SU-DHL-6 (cell line): ENCODE measurements around the gene MPC2.

Experiments used
- H2AFZ ChIP-seq: fragments of 200-600 bp; sonication (generic); 2 replicates; pipeline ENCODE4 v1.6.1; 2014; ENCODE audit warnings: low read depth, mild to moderate bottlenecking, moderate library complexity, mixed read lengths, antibody characterized with exemption, low read length; ENCODE audit not compliant: severe bottlenecking
- H3F3A ChIP-seq: fragments of 200-600 bp; shearing (Covaris generic); 2 replicates; pipeline ENCODE4 v1.6.0; 2016; ENCODE audit warnings: antibody characterized with exemption, mild to moderate bottlenecking; ENCODE audit not compliant: insufficient read depth
- H3K27ac ChIP-seq: fragments of 200-600 bp; sonication (generic); 2 replicates; pipeline ENCODE4 v1.5.1; 2016; ENCODE audit warnings: low read depth, mild to moderate bottlenecking, low read length, moderate library complexity, mixed read lengths
- H3K27me3 ChIP-seq: fragments of 200-600 bp; sonication (generic), shearing (Covaris generic); 2 replicates; pipeline ENCODE4 v1.6.0; 2014; ENCODE audit warnings: mild to moderate bottlenecking, low read length
- H3K36me3 ChIP-seq: fragments of 200-600 bp; sonication (generic); 2 replicates; pipeline ENCODE4 v1.6.1; 2014; ENCODE audit warnings: mild to moderate bottlenecking, low read length, mixed read lengths
- H3K4me2 ChIP-seq: fragments of 300-600, 200-600 bp; shearing (Covaris generic), sonication (generic); 2 replicates; pipeline ENCODE4 v1.6.0; 2014; ENCODE audit warnings: low read length, low read depth, mild to moderate bottlenecking; ENCODE audit not compliant: poor library complexity, severe bottlenecking
- H3K4me3 ChIP-seq: fragments of 200-600 bp; sonication (generic); 2 replicates; pipeline ENCODE4 v1.5.1; 2014; ENCODE audit warnings: antibody characterized with exemption, low read length, mild to moderate bottlenecking, mixed read lengths; ENCODE audit not compliant: insufficient read depth, poor library complexity, severe bottlenecking
- H3K79me2 ChIP-seq: fragments of 200-600 bp; sonication (generic); 2 replicates; pipeline ENCODE4 v1.6.1; 2014; ENCODE audit warnings: mild to moderate bottlenecking, low read length, moderate library complexity; ENCODE audit not compliant: insufficient read depth
- H3K9ac ChIP-seq: fragments of 200-600 bp; sonication (generic); 2 replicates; pipeline ENCODE4 v1.7.0; 2014; ENCODE audit warnings: mild to moderate bottlenecking, low read length
- H3K9me2 ChIP-seq: fragments of 200-600 bp; sonication (generic); replicated peaks from 2 replicates; pipeline ENCODE4 v1.6.1; 2014; ENCODE audit warnings: low read length; ENCODE audit not compliant: insufficient read depth
- H3K9me3 ChIP-seq: fragments of 200-600 bp; sonication (generic); 2 replicates; pipeline ENCODE4 v1.6.1; 2014; ENCODE audit warnings: low read length, mixed read lengths; ENCODE audit not compliant: insufficient read depth
- H4K20me1 ChIP-seq: fragments of 200-600 bp; sonication (generic); 2 replicates; pipeline ENCODE4 v1.6.1; 2014; ENCODE audit warnings: low read depth, mild to moderate bottlenecking, antibody characterized with exemption, low read length, moderate library complexity, mixed read lengths
- CTCF ChIP-seq: fragments of 200-600 bp; sonication (generic); IDR thresholded peaks from one replicate; pipeline ENCODE4 v1.5.1; 2017; ENCODE audit warnings: antibody characterized with exemption, mild to moderate bottlenecking, low read length, moderate library complexity; ENCODE audit not compliant: insufficient read depth, poor library complexity, severe bottlenecking
- EZH2phosphoT487 ChIP-seq: fragments of 200-600 bp; sonication (generic), shearing (Covaris generic); conservative IDR thresholded peaks from 2 replicates; pipeline ENCODE4 v1.6.1; 2018; ENCODE audit warnings: mild to moderate bottlenecking, antibody characterized with exemption, low read length, moderate library complexity, mixed read lengths

The MPC2 gene

DNA sequence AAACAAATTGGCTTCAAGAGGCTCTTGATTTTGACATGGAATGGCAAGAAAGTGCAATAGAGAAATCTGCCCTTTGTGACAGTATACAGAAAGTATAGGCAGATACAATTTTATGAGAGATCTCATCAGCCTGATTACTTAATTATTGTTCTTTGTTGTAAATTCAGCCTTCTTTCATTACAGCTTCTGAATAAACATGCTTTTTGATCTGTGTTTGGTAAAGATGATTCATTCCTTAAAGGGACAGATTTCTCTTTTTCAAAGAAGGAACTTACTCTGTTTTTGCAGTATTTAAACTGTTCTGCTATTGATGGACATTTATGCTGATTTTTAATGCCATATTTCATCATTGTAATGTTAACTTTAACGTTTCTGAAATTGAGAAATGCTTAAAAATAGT lies 13.7 kb upstream of the MPC2 start:
- H3K9me2 ChIP-seq, result no peaks in the 10 kb centered on the region
- H3K27ac ChIP-seq, result no peak overlapping the region
- no peak overlapping the region for H3K9ac ChIP-seq
- H3K27me3 ChIP-seq, result no peaks in the 10 kb centered on the region
- TF ChIP-seq CTCF (no peak), EZH2phosphoT487 (no peak)
- H3K4me2 ChIP-seq, result no peak overlapping the region
- H3K9me3 ChIP-seq, result no peaks in the 10 kb centered on the region
- peaks cover 9% of the 10 kb centered on the region; the same call in 1 of the 2 replicates for H3K36me3 ChIP-seq
- no peaks in the 10 kb centered on the region for H3F3A ChIP-seq
- H3K79me2 ChIP-seq, result peaks cover 45% of the 10 kb centered on the region
- H2AFZ ChIP-seq, result no peak overlapping the region
- 0 out of 2 replicates have a peak, but pooled peaks cover 17% of the 10 kb centered on the region for H4K20me1 ChIP-seq
- no peak overlapping the region for H3K4me3 ChIP-seq

- Histone ChIP-seq H3K4me3 (no peak overlapping the region), H3K9me3 (no peaks in the 10 kb centered on the region), H4K20me1 (0 out of 2 replicates have a peak, but pooled peaks cover 20% of the 10 kb centered on the region), H3K36me3 (0 out of 2 replicates have a peak, but pooled peaks cover 5% of the 10 kb centered on the region), H3K27ac (no peak overlapping the region), H2AFZ (no peak overlapping the region), H3K4me2 (no peak overlapping the region), H3F3A (no peaks in the 10 kb centered on the region), H3K9me2 (no peaks in the 10 kb centered on the region), H3K79me2 (peaks cover 48% of the 10 kb centered on the region), H3K9ac (no peak overlapping the region), H3K27me3 (no peaks in the 10 kb centered on the region)
- TF ChIP-seq CTCF (no peak), EZH2phosphoT487 (no peak)
Measured at GRCh38 chr1:167949785-167950184, 12.9 kb upstream of the MPC2 start.

DNA sequence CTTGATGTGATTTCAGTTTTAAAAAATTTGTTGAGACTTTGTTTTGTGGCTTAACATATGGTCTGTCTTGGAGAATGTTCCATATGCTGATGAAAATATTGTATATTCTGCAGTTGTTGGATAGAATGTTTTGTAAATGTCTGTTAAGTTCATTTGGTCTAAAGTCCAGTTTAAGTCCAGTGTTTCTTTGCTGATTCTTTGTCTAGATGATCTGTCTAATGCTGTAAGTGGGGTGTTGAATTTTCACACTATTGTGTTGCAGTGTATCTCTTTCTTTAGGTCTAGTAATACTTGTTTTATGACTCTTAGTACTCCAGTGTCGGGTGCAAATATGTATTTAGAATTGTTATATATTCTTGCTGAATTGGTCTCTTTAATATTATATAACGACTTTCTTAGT lies 10.9 kb upstream of the MPC2 start:
- Histone ChIP-seq H3K27me3 (no peaks in the 10 kb centered on the region), H3K79me2 (peaks cover 67% of the 10 kb centered on the region), H4K20me1 (peaks cover 26% of the 10 kb centered on the region), H3K4me3 (no peak overlapping the region), H3K27ac (no peak overlapping the region), H3K36me3 (0 out of 2 replicates have a peak, but pooled peaks cover 3% of the 10 kb centered on the region), H3K9me3 (no peaks in the 10 kb centered on the region), H3K9me2 (no peaks in the 10 kb centered on the region), H3F3A (no peaks in the 10 kb centered on the region), H3K9ac (no peak overlapping the region), H2AFZ (no peak overlapping the region), H3K4me2 (no peak overlapping the region)
- TF ChIP-seq CTCF, result no peak
- no peak for TF ChIP-seq EZH2phosphoT487
